ENCODE results near the gene ETV6.
A peak's percentile ranks its signal among the peaks of the same experiment; 100 is the strongest.

Gene ETV6

GRCh38 chr12:11730299-11731041, 81.0 kb downstream of the ETV6 start:
- TF ChIP-seq CTCF (IDR thresholded peaks at IDR 0.05; ENCODE audit: low read depth, low read length): no peak
- in situ Hi-C loops (cut with HindIII; ENCODE audit: low sequenced_read_pairs): no loop called here
- H3K4me3 ChIP-seq (ENCODE audit: low read depth, low read length): no peak overlapping the region
- DNase-seq (ENCODE audit: low read depth, low spot score): no peak

DNA sequence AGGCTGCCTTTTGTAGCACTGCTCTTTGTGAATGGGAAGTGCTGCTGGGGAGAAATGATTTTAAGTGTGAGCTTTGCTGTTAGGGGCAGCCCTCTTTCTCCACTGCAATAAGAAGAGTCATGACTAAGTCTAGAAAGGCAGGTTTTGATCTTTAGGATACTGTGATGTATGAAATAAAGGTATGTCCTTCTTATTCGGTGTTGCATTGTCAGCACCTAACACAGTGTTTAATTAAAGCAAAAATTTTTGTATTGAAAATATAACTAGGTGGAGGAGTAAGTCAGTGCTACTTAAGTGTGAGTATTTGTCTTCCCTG, 81.5 kb downstream of the ETV6 start:
- in situ Hi-C loops (cut with HindIII; ENCODE audit: low sequenced_read_pairs): no loop called here
- DNase-seq (ENCODE audit: low read depth, low spot score): no peak
- TF ChIP-seq CTCF (IDR thresholded peaks at IDR 0.05; ENCODE audit: low read depth, low read length): no peak
- no peak overlapping the region for H3K4me3 ChIP-seq (ENCODE audit: low read depth, low read length)

DNA sequence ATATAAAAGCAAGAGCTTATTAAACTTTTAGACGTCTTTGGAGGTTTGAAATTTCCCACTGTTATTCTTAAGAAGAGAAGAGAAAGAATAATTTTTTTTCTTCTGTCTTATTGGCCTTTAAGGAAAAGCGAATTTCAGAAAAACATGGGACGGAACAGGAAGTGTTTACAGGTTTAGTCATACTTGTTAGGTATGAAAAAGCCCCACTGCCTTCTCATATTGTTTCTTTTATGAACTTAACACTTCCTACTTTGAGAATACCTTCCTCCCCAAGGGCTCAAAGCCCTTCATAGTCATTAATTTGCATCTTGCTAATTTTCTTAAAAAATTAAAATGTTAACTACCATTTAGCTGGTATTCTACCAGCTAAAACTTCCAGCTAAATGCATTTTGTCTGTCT, 82.0 kb downstream of the ETV6 start:
- in situ Hi-C loops (cut with HindIII; ENCODE audit: low sequenced_read_pairs): no loop called here
- no peak for TF ChIP-seq CTCF (IDR thresholded peaks at IDR 0.05; ENCODE audit: low read depth, low read length)
- peak; percentile 72 for DNase-seq (ENCODE audit: low read depth, low spot score)
- no peak overlapping the region for H3K4me3 ChIP-seq (ENCODE audit: low read depth, low read length)

DNA sequence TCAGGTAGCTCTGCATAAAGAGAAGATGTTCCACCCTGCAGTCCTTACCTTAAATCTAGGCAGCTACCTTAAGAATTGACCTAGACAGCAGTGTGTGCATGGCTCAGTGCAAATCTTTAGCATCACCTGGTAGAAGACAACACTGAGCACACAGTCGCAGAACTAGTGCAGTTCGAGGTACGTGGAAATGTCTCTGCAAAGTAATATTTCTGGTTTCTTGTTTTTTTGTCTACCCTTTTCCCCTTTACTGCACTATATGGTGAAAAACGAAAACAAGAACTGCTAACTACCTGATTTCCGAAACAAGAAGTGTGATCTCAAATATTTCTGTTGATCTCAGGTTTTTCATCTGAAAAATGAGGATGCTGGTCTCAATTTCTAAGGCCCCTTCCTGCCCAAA, 82.5 kb downstream of the ETV6 start:
- no peak for DNase-seq (ENCODE audit: low read depth, low spot score)
- H3K4me3 ChIP-seq (ENCODE audit: low read depth, low read length): no peak overlapping the region
- TF ChIP-seq CTCF (IDR thresholded peaks at IDR 0.05; ENCODE audit: low read depth, low read length): no peak
- in situ Hi-C loops (cut with HindIII; ENCODE audit: low sequenced_read_pairs): no loop called here

GRCh38 chr12:11732715-11733114, 83.2 kb downstream of the ETV6 start:
- DNase-seq (ENCODE audit: low read depth, low spot score): no peak
- TF ChIP-seq CTCF (IDR thresholded peaks at IDR 0.05; ENCODE audit: low read depth, low read length): no peak
- in situ Hi-C loops (cut with HindIII; ENCODE audit: low sequenced_read_pairs): no loop called here
- H3K4me3 ChIP-seq (ENCODE audit: low read depth, low read length): no peak overlapping the region

- in situ Hi-C loops (cut with HindIII; ENCODE audit: low sequenced_read_pairs): no loop called here
Measured at GRCh38 chr12:11734580-11735180, 85.2 kb downstream of the ETV6 start.

More at GRCh38 chr12:11734580-11735180, 85.2 kb downstream of the ETV6 start:
- no peak for TF ChIP-seq CTCF (IDR thresholded peaks at IDR 0.05; ENCODE audit: low read depth, low read length)
- no peak overlapping the region for H3K4me3 ChIP-seq (ENCODE audit: low read depth, low read length)
- no peak for DNase-seq (ENCODE audit: low read depth, low spot score)
